Smooth muscle cell (in vitro differentiated cells): ENCODE results near the gene PARM1. TPM values are rescaled to one million over a fixed set of nuclear protein-coding genes. Genes with fewer than 3 reads are reported as not detected.

Source experiments
- DNase-seq: peaks from one replicate; lab custom pipeline; 2025; ENCODE audit not compliant: unreplicated experiment; lab: John Stamatoyannopoulos, UW
- H2AFZ ChIP-seq: fragments of 200-600 bp; sonication (generic); 2 replicates; pipeline ENCODE4 v1.6.0; 2016; ENCODE audit warnings: antibody characterized with exemption, low read depth, mild to moderate bottlenecking
- H3F3A ChIP-seq: fragments of 200-600 bp; sonication (generic); 2 replicates; pipeline ENCODE4 v1.6.0; 2017; ENCODE audit warnings: antibody characterized with exemption, low read depth
- H3K27ac ChIP-seq: fragments of 200-600 bp; sonication (generic); 2 replicates; pipeline ENCODE4 v1.5.1; 2016; ENCODE audit warnings: low read depth, mild to moderate bottlenecking
- H3K27me3 ChIP-seq: fragments of 200-600 bp; sonication (generic); 2 replicates; pipeline ENCODE4 v1.6.1; 2016; ENCODE audit warnings: low read depth, mild to moderate bottlenecking
- H3K36me3 ChIP-seq: fragments of 200-600 bp; sonication (generic); 2 replicates; pipeline ENCODE4 v1.5.1; 2016; ENCODE audit warnings: low read depth
- H3K4me1 ChIP-seq: fragments of 200-600 bp; sonication (generic); 2 replicates; pipeline ENCODE4 v1.5.1; 2016; ENCODE audit warnings: low read depth
- H3K4me2 ChIP-seq: fragments of 200-600 bp; sonication (generic); 2 replicates; pipeline ENCODE4 v1.6.0; 2016; ENCODE audit warnings: mild to moderate bottlenecking
- H3K4me3 ChIP-seq: fragments of 200-600 bp; sonication (generic); 2 replicates; pipeline ENCODE4 v1.5.1; 2016; ENCODE audit warnings: mild to moderate bottlenecking
- H3K79me2 ChIP-seq: fragments of 200-600 bp; sonication (generic); 2 replicates; pipeline ENCODE4 v1.6.0; 2016; ENCODE audit warnings: low read depth, mild to moderate bottlenecking
- H3K9ac ChIP-seq: fragments of 200-600 bp; sonication (generic); 2 replicates; pipeline ENCODE4 v1.6.0; 2016; ENCODE audit warnings: low read depth
- H3K9me3 ChIP-seq: fragments of 200-600 bp; sonication (generic); replicated peaks from 2 replicates; pipeline ENCODE4 v1.5.1; 2016; ENCODE audit warnings: low read depth
- H4K20me1 ChIP-seq: fragments of 200-600 bp; sonication (generic); 2 replicates; pipeline ENCODE4 v1.6.0; 2016; ENCODE audit warnings: low read depth
- WGBS: methylation state at CpG from one replicate; pipeline ENCODE4 v1.1.7; 2016; ENCODE audit warnings: low lambda C conversion rate; 5-methylcytosine and 5-hydroxymethylcytosine counted together
- polyA plus RNA-seq: library from polyadenylated mRNA; unstranded; fragments of >200 nt; fragmentation: Nextera tagmentation; extraction: Ambion mirVana; gene quantifications from 2 replicates; pipeline ENCODE4 v1.2.1, GENCODE V29; 2016
- total RNA-seq: library from RNA; depleted of rRNA; stranded (reverse); fragments of >200 nt; gene quantifications from 2 replicates; pipeline ENCODE4 v1.2.3, GENCODE V29; 2014
- TF ChIP-seq, protein P1 (sequence below): fragments of 200-600 bp; sonication (generic); IDR thresholded peaks from 2 replicates; pipeline ENCODE4 v1.5.1; 2017; ENCODE audit warnings: borderline replicate concordance, mild to moderate bottlenecking, antibody characterized with exemption; ENCODE audit not compliant: insufficient read depth, poor library complexity, severe bottlenecking

Gene PARM1
- total and polyA plus RNA-seq, 2 experiments from 2014 or later: 38.5 to 46.4 TPM

DNA sequence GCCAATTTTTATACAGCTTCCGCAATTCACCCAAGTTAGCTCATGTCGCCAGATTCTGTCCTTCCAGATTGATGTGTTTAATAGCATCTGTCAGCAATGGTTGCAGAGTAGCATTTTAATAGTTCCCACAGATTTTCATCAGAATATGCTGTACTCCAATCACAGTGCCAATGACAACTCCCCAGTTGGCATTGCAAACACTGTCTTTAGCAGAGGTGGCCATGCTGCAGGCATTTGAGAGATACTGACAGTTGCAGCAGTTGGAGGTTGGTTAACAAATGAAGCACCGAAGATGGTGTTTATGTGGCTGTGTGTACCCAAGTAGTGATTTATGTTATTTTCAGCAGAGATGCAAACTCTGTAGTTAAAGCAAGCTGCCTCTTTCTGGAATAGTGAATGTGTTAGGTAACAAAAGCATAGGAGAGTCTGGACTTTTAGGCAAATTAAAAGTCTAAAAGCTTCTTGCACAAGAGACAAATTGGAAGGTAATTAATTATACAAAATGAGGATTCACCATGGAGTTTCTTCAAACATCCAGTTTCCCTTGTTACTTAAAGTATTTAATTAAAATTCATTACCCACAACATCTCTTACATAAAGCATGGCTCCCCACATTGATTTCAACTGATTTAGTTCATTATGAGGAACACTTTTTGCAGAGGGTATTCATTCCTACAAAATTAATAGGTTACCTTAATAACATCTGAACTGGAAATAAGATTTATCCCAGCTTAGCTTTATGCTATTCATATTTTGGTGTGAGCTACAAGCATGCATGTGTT lies 65.2 kb downstream of the PARM1 start:
- Histone ChIP-seq H3K4me2 (no peak overlapping the region), H3K4me1 (no peaks in the 10 kb centered on the region), H3K4me3 (no peak overlapping the region), H3K9ac (no peak overlapping the region), H2AFZ (no peak overlapping the region), H3K79me2 (no peaks in the 10 kb centered on the region), H3K36me3 (no peaks in the 10 kb centered on the region), H3K27ac (no peak overlapping the region), H3K9me3 (no peaks in the 10 kb centered on the region), H3K27me3 (no peaks in the 10 kb centered on the region), H4K20me1 (no peaks in the 10 kb centered on the region), H3F3A (no peaks in the 10 kb centered on the region)
- TF ChIP-seq, protein P1, sequence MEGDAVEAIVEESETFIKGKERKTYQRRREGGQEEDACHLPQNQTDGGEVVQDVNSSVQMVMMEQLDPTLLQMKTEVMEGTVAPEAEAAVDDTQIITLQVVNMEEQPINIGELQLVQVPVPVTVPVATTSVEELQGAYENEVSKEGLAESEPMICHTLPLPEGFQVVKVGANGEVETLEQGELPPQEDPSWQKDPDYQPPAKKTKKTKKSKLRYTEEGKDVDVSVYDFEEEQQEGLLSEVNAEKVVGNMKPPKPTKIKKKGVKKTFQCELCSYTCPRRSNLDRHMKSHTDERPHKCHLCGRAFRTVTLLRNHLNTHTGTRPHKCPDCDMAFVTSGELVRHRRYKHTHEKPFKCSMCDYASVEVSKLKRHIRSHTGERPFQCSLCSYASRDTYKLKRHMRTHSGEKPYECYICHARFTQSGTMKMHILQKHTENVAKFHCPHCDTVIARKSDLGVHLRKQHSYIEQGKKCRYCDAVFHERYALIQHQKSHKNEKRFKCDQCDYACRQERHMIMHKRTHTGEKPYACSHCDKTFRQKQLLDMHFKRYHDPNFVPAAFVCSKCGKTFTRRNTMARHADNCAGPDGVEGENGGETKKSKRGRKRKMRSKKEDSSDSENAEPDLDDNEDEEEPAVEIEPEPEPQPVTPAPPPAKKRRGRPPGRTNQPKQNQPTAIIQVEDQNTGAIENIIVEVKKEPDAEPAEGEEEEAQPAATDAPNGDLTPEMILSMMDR: no peak
- DNase-seq: no peak
- 93% methylated on average over 3 of the region's 3 CpGs for WGBS

DNA sequence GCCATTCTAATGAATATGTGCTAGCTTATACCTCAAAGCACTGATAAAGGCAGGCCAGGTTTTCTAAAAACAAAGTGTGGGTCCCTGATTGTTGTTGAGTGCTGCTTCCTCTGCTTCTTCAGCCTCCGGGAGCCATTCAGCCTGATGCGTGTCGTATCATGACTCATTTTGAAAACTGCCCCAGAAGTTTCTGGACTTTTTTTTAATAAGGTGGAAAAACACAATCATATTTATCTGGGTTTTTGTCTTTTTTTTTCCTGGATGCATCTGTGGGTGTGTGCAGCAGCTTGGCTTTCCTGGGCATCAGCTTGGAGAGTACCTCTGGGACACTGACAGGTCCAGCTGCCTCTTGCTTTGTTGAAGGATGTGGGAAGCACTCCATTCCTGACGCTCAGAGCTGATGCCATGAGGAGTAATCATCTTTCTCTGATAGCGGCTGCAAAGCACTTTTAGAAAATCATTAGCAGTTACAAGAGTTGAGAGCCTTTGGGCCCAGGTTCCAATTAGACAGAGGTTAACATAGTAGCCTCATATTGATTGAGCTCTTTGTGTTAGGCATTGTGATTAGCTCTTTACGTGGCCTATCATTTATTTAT lies 66.9 kb downstream of the PARM1 start:
- no peak overlapping the region for H2AFZ ChIP-seq
- H3K9me3 ChIP-seq: no peaks in the 10 kb centered on the region
- H3K4me3 ChIP-seq: no peak overlapping the region
- no peak for DNase-seq
- H3K4me2 ChIP-seq: no peak overlapping the region
- H3K27me3 ChIP-seq: no peaks in the 10 kb centered on the region
- H3K79me2 ChIP-seq: no peaks in the 10 kb centered on the region
- no peaks in the 10 kb centered on the region for H4K20me1 ChIP-seq
- no peak overlapping the region for H3K9ac ChIP-seq
- H3F3A ChIP-seq: no peaks in the 10 kb centered on the region
- H3K36me3 ChIP-seq: no peaks in the 10 kb centered on the region
- TF ChIP-seq, protein P1: no peak
- 61% methylated on average over 6 of the region's 6 CpGs for WGBS
- no peak overlapping the region for H3K27ac ChIP-seq
- no peaks in the 10 kb centered on the region for H3K4me1 ChIP-seq

DNA sequence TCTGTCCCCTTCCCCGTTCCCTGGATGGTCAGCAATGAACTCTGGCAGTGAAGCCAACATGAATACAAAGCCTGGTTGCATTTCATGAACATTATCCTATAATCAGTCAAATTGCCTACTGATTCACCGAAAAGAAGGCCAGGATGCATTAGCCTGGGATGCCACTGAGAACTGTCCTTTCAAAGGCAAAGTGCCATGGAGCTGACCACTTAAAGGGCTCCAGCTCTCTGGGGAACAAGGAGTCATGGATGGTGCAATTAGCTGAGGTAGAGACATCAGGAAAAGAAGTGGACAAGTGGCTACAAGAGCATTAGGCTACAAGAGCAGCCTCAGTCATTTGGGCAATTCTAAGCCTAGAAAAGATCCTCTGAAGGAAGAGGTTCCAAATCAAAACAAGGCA lies 69.0 kb downstream of the PARM1 start:
- Histone ChIP-seq H3K9me3 (no peaks in the 10 kb centered on the region), H2AFZ (no peak overlapping the region), H3K4me3 (no peak overlapping the region), H3K36me3 (no peaks in the 10 kb centered on the region), H3F3A (no peaks in the 10 kb centered on the region), H3K79me2 (no peaks in the 10 kb centered on the region), H3K4me1 (no peaks in the 10 kb centered on the region), H4K20me1 (no peaks in the 10 kb centered on the region), H3K9ac (no peak overlapping the region), H3K27me3 (no peaks in the 10 kb centered on the region), H3K4me2 (no peak overlapping the region), H3K27ac (no peak overlapping the region)
- WGBS: 93% methylated on average over 2 of the region's 2 CpGs
- TF ChIP-seq, protein P1: no peak
- DNase-seq: no peak
